Osteoblast (primary cell): ENCODE results near the gene ADARB2. TPM values are rescaled to one million over a fixed set of nuclear protein-coding genes. Genes with fewer than 3 reads are reported as not detected.

Source experiments
- DNase-seq: peaks from one replicate; pipeline ENCODE4 v3.0.0; 2011; ENCODE audit warnings: low spot score, mixed read lengths; ENCODE audit not compliant: insufficient read length; ENCODE audit errors: missing footprints
- H2AFZ ChIP-seq: 2 replicates; pipeline ENCODE4 v1.6.0; 2011; ENCODE audit warnings: mild to moderate bottlenecking, low read length
- H3K27ac ChIP-seq: 2 replicates; pipeline ENCODE4 v1.5.1; 2011; ENCODE audit warnings: mild to moderate bottlenecking, low read depth, low read length, moderate library complexity
- H3K27me3 ChIP-seq: 2 replicates; pipeline ENCODE4 v1.6.0; 2012; ENCODE audit warnings: mild to moderate bottlenecking, control low read depth, inconsistent platforms, low read length, moderate library complexity; ENCODE audit not compliant: insufficient read depth
- H3K36me3 ChIP-seq: 2 replicates; pipeline ENCODE4 v1.5.1; 2011; ENCODE audit warnings: mild to moderate bottlenecking, low read length, control low read depth, moderate library complexity; ENCODE audit not compliant: insufficient read depth
- H3K4me1 ChIP-seq: 2 replicates; pipeline ENCODE4 v1.5.1; 2011; ENCODE audit warnings: mild to moderate bottlenecking, low read length, control low read depth, moderate library complexity; ENCODE audit not compliant: insufficient read depth
- H3K4me2 ChIP-seq: 2 replicates; pipeline ENCODE4 v1.6.0; 2011; ENCODE audit warnings: mild to moderate bottlenecking, low read length; ENCODE audit not compliant: insufficient read depth
- H3K4me3 ChIP-seq: fragments of 200-600 bp; sonication (generic); 3 replicates; pipeline ENCODE4 v1.5.1; 2012; ENCODE audit warnings: mild to moderate bottlenecking, low read length, inconsistent platforms; ENCODE audit not compliant: insufficient read depth
- H3K79me2 ChIP-seq: 2 replicates; pipeline ENCODE4 v1.6.0; 2012; ENCODE audit warnings: mild to moderate bottlenecking, low read length, control low read depth, inconsistent platforms; ENCODE audit not compliant: insufficient read depth
- H3K9me3 ChIP-seq: 2 replicates; pipeline ENCODE4 v1.5.1; 2011; ENCODE audit warnings: low read depth, low read length, control low read depth
- H4K20me1 ChIP-seq: 2 replicates; pipeline ENCODE4 v1.6.0; 2012; ENCODE audit warnings: mild to moderate bottlenecking, low read length, control low read depth; ENCODE audit not compliant: insufficient read depth
- CTCF ChIP-seq: IDR thresholded peaks from 2 replicates; pipeline ENCODE4 v1.5.1; 2011; ENCODE audit warnings: mild to moderate bottlenecking, low read depth, low read length, moderate library complexity; ENCODE audit errors: extremely low read depth
- total RNA-seq: library from RNA; depleted of rRNA; stranded (reverse); fragments of >200 nt; gene quantifications from 2 replicates; pipeline ENCODE4 v1.2.3, GENCODE V29; 2012

The ADARB2 gene
- total RNA-seq, 1 donor, result not detected

GRCh38 chr10:1577945-1578344, 159.4 kb downstream of the ADARB2 start:
- Histone ChIP-seq H3K4me3 (no peak overlapping the region), H3K36me3 (no peaks in the 10 kb centered on the region), H3K27me3 (no peaks in the 10 kb centered on the region), H3K4me2 (no peak overlapping the region), H3K79me2 (no peaks in the 10 kb centered on the region), H4K20me1 (no peaks in the 10 kb centered on the region), H3K27ac (no peak overlapping the region), H3K4me1 (no peaks in the 10 kb centered on the region), H2AFZ (no peak overlapping the region), H3K9me3 (no peaks in the 10 kb centered on the region)
- no peak for DNase-seq
- no peak for TF ChIP-seq CTCF

GRCh38 chr10:1577373-1577770, 160.0 kb downstream of the ADARB2 start:
- H3K79me2 ChIP-seq, result no peaks in the 10 kb centered on the region
- no peak overlapping the region for H3K4me3 ChIP-seq
- no peak for DNase-seq
- no peak overlapping the region for H3K4me2 ChIP-seq
- no peak overlapping the region for H2AFZ ChIP-seq
- H3K9me3 ChIP-seq, result no peaks in the 10 kb centered on the region
- TF ChIP-seq CTCF, result no peak
- H3K4me1 ChIP-seq, result no peaks in the 10 kb centered on the region
- H3K27ac ChIP-seq, result no peak overlapping the region
- no peaks in the 10 kb centered on the region for H3K36me3 ChIP-seq
- no peaks in the 10 kb centered on the region for H3K27me3 ChIP-seq
- H4K20me1 ChIP-seq, result no peaks in the 10 kb centered on the region

GRCh38 chr10:1576467-1577372, 160.6 kb downstream of the ADARB2 start:
- Histone ChIP-seq H3K4me3 (no peak overlapping the region), H3K9me3 (no peaks in the 10 kb centered on the region), H3K36me3 (no peaks in the 10 kb centered on the region), H3K4me1 (no peaks in the 10 kb centered on the region), H2AFZ (no peak overlapping the region), H4K20me1 (no peaks in the 10 kb centered on the region), H3K4me2 (no peak overlapping the region), H3K79me2 (no peaks in the 10 kb centered on the region), H3K27ac (no peak overlapping the region), H3K27me3 (no peaks in the 10 kb centered on the region)
- no peak for TF ChIP-seq CTCF
- DNase-seq, result no peak

- Histone ChIP-seq H3K9me3 (no peaks in the 10 kb centered on the region), H3K79me2 (no peaks in the 10 kb centered on the region), H3K36me3 (no peaks in the 10 kb centered on the region), H3K27me3 (no peaks in the 10 kb centered on the region), H2AFZ (no peak overlapping the region), H3K27ac (no peak overlapping the region), H3K4me3 (no peak overlapping the region), H3K4me2 (no peak overlapping the region), H3K4me1 (no peaks in the 10 kb centered on the region), H4K20me1 (no peaks in the 10 kb centered on the region)
- no peak for TF ChIP-seq CTCF
- no peak for DNase-seq
Observed at GRCh38 chr10:1575481-1576244, 161.7 kb downstream of the ADARB2 start.
